C4-2B (cell line): ENCODE data around the gene LRBA.

Experiments
- CTCF ChIP-seq: fragments of 450-650 bp; conservative IDR thresholded peaks from 2 replicates; pipeline ENCODE4 v1.5.1; 2017; ENCODE audit warnings: mild to moderate bottlenecking
- ZFX ChIP-seq: fragments of 450-650 bp; IDR thresholded peaks from 2 replicates; pipeline ENCODE4 v1.6.1; 2017

DNA sequence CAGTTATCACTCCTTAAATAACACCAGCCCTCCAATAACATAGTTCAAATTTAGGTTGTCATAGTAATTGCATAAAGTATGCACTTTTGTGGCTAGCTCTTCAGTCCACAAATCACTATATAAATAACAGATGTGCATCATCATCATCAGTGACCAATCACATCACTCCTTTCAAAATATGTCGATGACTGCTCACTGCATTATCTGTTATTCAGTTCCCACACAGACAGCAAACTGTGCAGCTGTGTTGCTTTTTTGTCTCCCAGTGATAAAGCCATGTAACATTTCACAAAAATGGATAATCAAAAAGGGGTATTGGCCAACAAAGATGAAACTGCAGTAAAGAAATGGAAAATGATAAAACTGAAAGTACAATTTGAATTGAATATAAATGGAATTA lies 731.4 kb downstream of the LRBA start:
- TF ChIP-seq CTCF (no peak), ZFX (no peak)
